WERI-Rb-1 (cell line): ENCODE data around the gene GATA6.
"Not testable (repeated sequence)": the region's sequence is repeated elsewhere in the genome, so short reads cannot be mapped to it uniquely, and the experiment has no call there.

Experiments
- DNase-seq: peaks from one replicate; pipeline ENCODE4 v3.0.0-alpha.2; 2020
- H3K27ac ChIP-seq: fragments of 250-450 bp; sonication (Bioruptor Pico); 2 replicates; pipeline ENCODE4 v1.5.1; 2020; ENCODE audit warnings: mild to moderate bottlenecking, moderate library complexity
- H3K27me3 ChIP-seq: fragments of 250-450 bp; sonication (Bioruptor Pico); 2 replicates; pipeline ENCODE4 v1.5.1; 2021; ENCODE audit warnings: mild to moderate bottlenecking, low read depth, moderate library complexity; ENCODE audit not compliant: insufficient read depth, severe bottlenecking
- H3K36me3 ChIP-seq: fragments of 250-450 bp; sonication (Bioruptor Pico); 2 replicates; pipeline ENCODE4 v1.5.1; 2020; ENCODE audit warnings: mild to moderate bottlenecking, moderate library complexity
- H3K4me3 ChIP-seq: 2 replicates; pipeline ENCODE4 v1.5.1; 2011; ENCODE audit warnings: low read depth, mild to moderate bottlenecking, control low read depth, low read length
- H3K9me3 ChIP-seq: fragments of 250-450 bp; sonication (Bioruptor Pico); 2 replicates; pipeline ENCODE4 v1.5.1; 2021; ENCODE audit warnings: mild to moderate bottlenecking, moderate library complexity; ENCODE audit not compliant: severe bottlenecking
- CTCF ChIP-seq: IDR thresholded peaks from 2 replicates; pipeline ENCODE4 v1.5.1; 2011; ENCODE audit warnings: low read depth, mild to moderate bottlenecking, control low read depth, inconsistent platforms, low read length

Gene GATA6

GRCh38 chr18:22214731-22215528 is 45.5 kb downstream of the GATA6 start:
- Histone ChIP-seq H3K9me3 (no peaks in the 10 kb centered on the region), H3K36me3 (no peaks in the 10 kb centered on the region), H3K27me3 (peaks cover 76% of the 10 kb centered on the region), H3K4me3 (no peak overlapping the region), H3K27ac (no peak overlapping the region)
- DNase-seq = no peak
- TF ChIP-seq CTCF = no peak

GRCh38 chr18:22218835-22219234 is 49.4 kb downstream of the GATA6 start:
- no peak for DNase-seq
- TF ChIP-seq CTCF = no peak
- peaks cover 3% of the 10 kb centered on the region for H3K9me3 ChIP-seq
- H3K27ac ChIP-seq = no peak overlapping the region
- H3K27me3 ChIP-seq = peaks cover 69% of the 10 kb centered on the region
- no peaks in the 10 kb centered on the region for H3K36me3 ChIP-seq
- H3K4me3 ChIP-seq = no peak overlapping the region

GRCh38 chr18:22219568-22220355 is 50.4 kb downstream of the GATA6 start:
- Histone ChIP-seq H3K36me3 (no peaks in the 10 kb centered on the region), H3K27ac (no peak overlapping the region), H3K4me3 (no peak overlapping the region), H3K9me3 (peaks cover 3% of the 10 kb centered on the region), H3K27me3 (peaks cover 77% of the 10 kb centered on the region)
- no peak for DNase-seq
- TF ChIP-seq CTCF = no peak

- DNase-seq, H3K4me3 ChIP-seq, H3K9me3 ChIP-seq, H3K36me3 ChIP-seq, H3K27ac ChIP-seq: not testable (repeated sequence)
- H3K27me3 ChIP-seq = peaks cover 76% of the 10 kb centered on the region
Measured at GRCh38 chr18:22220585-22220984, 51.2 kb downstream of the GATA6 start.

- Histone ChIP-seq H3K27ac (no peak overlapping the region), H3K27me3 (peaks cover 75% of the 10 kb centered on the region), H3K4me3 (no peak overlapping the region), H3K36me3 (no peaks in the 10 kb centered on the region), H3K9me3 (peaks cover 3% of the 10 kb centered on the region)
- no peak for TF ChIP-seq CTCF
- no peak for DNase-seq
Measured at GRCh38 chr18:22221350-22221749, 52.0 kb downstream of the GATA6 start.

GRCh38 chr18:22223254-22223964 is 54.0 kb downstream of the GATA6 start:
- peaks cover 70% of the 10 kb centered on the region for H3K27me3 ChIP-seq
- H3K27ac ChIP-seq = no peak overlapping the region
- H3K4me3 ChIP-seq = no peak overlapping the region
- no peaks in the 10 kb centered on the region for H3K36me3 ChIP-seq
- peaks cover 3% of the 10 kb centered on the region for H3K9me3 ChIP-seq
- no peak for TF ChIP-seq CTCF
- no peak for DNase-seq
